Right atrium auricular region (tissue), 2 donors: ENCODE data around the gene HIVEP2. TPM values are rescaled to one million over a fixed set of nuclear protein-coding genes. Genes with fewer than 3 reads are reported as not detected.

Experiments
- DNase-seq: peaks from one replicate; pipeline ENCODE4 v3.0.0-alpha.2; 2019; ENCODE audit warnings: low spot score
- H3K27ac ChIP-seq, 2 donors: fragments of 200-600 bp; sonication (generic); 1 replicate in 1 of 2; 2 replicates in 1 of 2; pipeline ENCODE4 v1.5.1; 2016 to 2019
- H3K27me3 ChIP-seq, 2 donors: fragments of 200-600 bp; sonication (generic); one replicate each; pipeline versions ENCODE4 v1.5.1 to v1.6.0; 2017 to 2019
- H3K36me3 ChIP-seq: fragments of 200-600 bp; sonication (generic); one replicate; pipeline ENCODE4 v1.5.1; 2016
- H3K4me1 ChIP-seq, 2 donors: fragments of 200-600 bp; sonication (generic); one replicate each; pipeline versions ENCODE4 v1.5.1 to v1.6.0; 2017 to 2019
- H3K4me3 ChIP-seq, 2 donors: fragments of 200-600 bp; sonication (generic); 1 replicate in 1 of 2; 2 replicates in 1 of 2; pipeline ENCODE4 v1.5.1; 2017 to 2019; ENCODE audit warnings: mild to moderate bottlenecking in 1 of 2, moderate library complexity in 1 of 2
- H3K9me3 ChIP-seq, 2 donors: fragments of 200-600 bp; sonication (generic); one replicate each; pipeline ENCODE4 v1.5.1; 2019
- CTCF ChIP-seq, 2 donors: fragments of 200-600 bp; sonication (generic); IDR thresholded peaks; one replicate each; pipeline ENCODE4 v1.5.1; 2019; ENCODE audit warnings: antibody characterized with exemption in 2 of 2
- total RNA-seq, 2 donors: library from RNA; depleted of rRNA; stranded (reverse); fragments of >200 nt; gene quantifications; one replicate each; pipeline ENCODE4 v1.1.0, GENCODE V29; 2016

Gene HIVEP2
- total RNA-seq, 2 donors from 2014 or later: 19.2 to 28.6 TPM

GRCh38 chr6:142702501-142703460 lies 242.2 kb downstream of the HIVEP2 start:
- DNase-seq: peak; percentile 64
- Histone ChIP-seq H3K9me3 (no peaks in the 10 kb centered on the region), H3K27ac (peak overlapping the region in 1 of 2 donors; percentile 17), H3K4me1 (peaks cover 0 to 5% of the 10 kb centered on the region in 2 donors), H3K36me3 (no peaks in the 10 kb centered on the region), H3K27me3 (no peaks in the 10 kb centered on the region), H3K4me3 (no peak overlapping the region)
- TF ChIP-seq CTCF (IDR thresholded peaks at IDR 0.05): no peak

Other genes with a start within 250 kb of the HIVEP2 start
- gene AIG1, start 115.7 kb upstream of the HIVEP2 start, total RNA-seq: 10 to 100 TPM; 28.6 to 62.6 TPM